SJCRH30 (cell line): Measurements from ENCODE around the gene PCDH12. TPM values are rescaled to one million over a fixed set of nuclear protein-coding genes. Genes with fewer than 3 reads are reported as not detected.

Experiments used
- DNase-seq, 2 experiments: peaks; one replicate each; pipeline ENCODE4 v3.0.0-alpha.2; 2015 to 2020
- H3K27ac ChIP-seq: fragments of 250-450 bp; sonication (Bioruptor Pico); 2 replicates; pipeline ENCODE4 v1.5.1; 2020; ENCODE audit warnings: mild to moderate bottlenecking, moderate library complexity
- H3K27me3 ChIP-seq: fragments of 250-450 bp; sonication (Bioruptor Pico); 2 replicates; pipeline ENCODE4 v1.5.1; 2020; ENCODE audit warnings: mild to moderate bottlenecking, moderate library complexity
- H3K36me3 ChIP-seq: fragments of 250-450 bp; sonication (Bioruptor Pico); 2 replicates; pipeline ENCODE4 v1.5.1; 2020; ENCODE audit warnings: mild to moderate bottlenecking, moderate library complexity
- H3K4me1 ChIP-seq: fragments of 250-450 bp; sonication (Bioruptor Pico); 2 replicates; pipeline ENCODE4 v1.5.1; 2020; ENCODE audit warnings: mild to moderate bottlenecking, moderate library complexity
- H3K4me3 ChIP-seq: fragments of 250-450 bp; sonication (Bioruptor Pico); 2 replicates; pipeline ENCODE4 v1.5.1; 2020; ENCODE audit warnings: mild to moderate bottlenecking, moderate library complexity
- H3K9me3 ChIP-seq: fragments of 250-450 bp; sonication (Bioruptor Pico); replicated peaks from 2 replicates; pipeline ENCODE4 v1.5.1; 2020; ENCODE audit warnings: mild to moderate bottlenecking, moderate library complexity
- total RNA-seq: library from RNA; depleted of rRNA; stranded (reverse); fragments of >200 nt; shearing (Covaris generic); gene quantifications from 2 replicates; pipeline ENCODE4 v1.2.3, GENCODE V29; 2014

The PCDH12 gene
- total RNA-seq, 1 experiment from 2014 or later, result 0.42 TPM

GRCh38 chr5:141957367-141957996 is 520 bp downstream of the PCDH12 start:
- Histone ChIP-seq H3K36me3 (no peaks in the 10 kb centered on the region), H3K27me3 (0 out of 2 replicates have a peak, but pooled peaks cover 4% of the 10 kb centered on the region), H3K27ac (no peak overlapping the region), H3K9me3 (no peaks in the 10 kb centered on the region), H3K4me3 (no peak overlapping the region), H3K4me1 (peaks cover 22% of the 10 kb centered on the region)
- DNase-seq, result peak in 1 of 2 experiments; percentile 43

- Histone ChIP-seq H3K36me3 (no peaks in the 10 kb centered on the region), H3K27me3 (0 out of 2 replicates have a peak, but pooled peaks cover 4% of the 10 kb centered on the region), H3K9me3 (no peaks in the 10 kb centered on the region), H3K27ac (no peak overlapping the region), H3K4me3 (no peak overlapping the region), H3K4me1 (peaks cover 31% of the 10 kb centered on the region)
- no peak for DNase-seq
These were observed 3.8 kb downstream of the PCDH12 start for GRCh38 chr5:141954194-141954593.

- H3K27me3 ChIP-seq, result no peaks in the 10 kb centered on the region
- H3K4me1 ChIP-seq, result peaks cover 30% of the 10 kb centered on the region
- H3K36me3 ChIP-seq, result no peaks in the 10 kb centered on the region
- H3K9me3 ChIP-seq, result no peaks in the 10 kb centered on the region
- peak; percentile 81 to 94 for DNase-seq
- no peak overlapping the region for H3K27ac ChIP-seq
- H3K4me3 ChIP-seq, result no peak overlapping the region
These were observed 6.0 kb downstream of the PCDH12 start for GRCh38 chr5:141952020-141952419.

- Histone ChIP-seq H3K27me3 (no peaks in the 10 kb centered on the region), H3K9me3 (no peaks in the 10 kb centered on the region), H3K4me3 (no peak overlapping the region), H3K27ac (no peak overlapping the region), H3K36me3 (no peaks in the 10 kb centered on the region), H3K4me1 (peaks cover 32% of the 10 kb centered on the region)
- peak; percentile 39 to 64 for DNase-seq
These were observed 6.6 kb downstream of the PCDH12 start for GRCh38 chr5:141951332-141951781.

GRCh38 chr5:141950207-141951005 is 7.6 kb downstream of the PCDH12 start:
- Histone ChIP-seq H3K9me3 (no peaks in the 10 kb centered on the region), H3K27ac (no peak overlapping the region), H3K27me3 (no peaks in the 10 kb centered on the region), H3K4me1 (peaks cover 32% of the 10 kb centered on the region), H3K4me3 (no peak overlapping the region), H3K36me3 (no peaks in the 10 kb centered on the region)
- no peak for DNase-seq

GRCh38 chr5:141949511-141949910 is 8.5 kb downstream of the PCDH12 start:
- Histone ChIP-seq H3K9me3 (no peaks in the 10 kb centered on the region), H3K4me3 (no peak overlapping the region), H3K4me1 (peaks cover 32% of the 10 kb centered on the region), H3K27me3 (no peaks in the 10 kb centered on the region), H3K27ac (no peak overlapping the region), H3K36me3 (no peaks in the 10 kb centered on the region)
- DNase-seq, result no peak

GRCh38 chr5:141948812-141949211 is 9.2 kb downstream of the PCDH12 start:
- no peaks in the 10 kb centered on the region for H3K36me3 ChIP-seq
- H3K27ac ChIP-seq, result no peak overlapping the region
- H3K27me3 ChIP-seq, result no peaks in the 10 kb centered on the region
- H3K9me3 ChIP-seq, result no peaks in the 10 kb centered on the region
- no peak for DNase-seq
- no peak overlapping the region for H3K4me3 ChIP-seq
- H3K4me1 ChIP-seq, result peaks cover 32% of the 10 kb centered on the region

- peaks cover 21% of the 10 kb centered on the region for H3K4me1 ChIP-seq
- no peak overlapping the region for H3K4me3 ChIP-seq
- H3K9me3 ChIP-seq, result no peaks in the 10 kb centered on the region
- no peaks in the 10 kb centered on the region for H3K36me3 ChIP-seq
- H3K27me3 ChIP-seq, result no peaks in the 10 kb centered on the region
- H3K27ac ChIP-seq, result no peak overlapping the region
- peak in 1 of 2 experiments; percentile 65 for DNase-seq
These were observed 10.7 kb downstream of the PCDH12 start for GRCh38 chr5:141947316-141947715.

GRCh38 chr5:141945511-141946051 is 12.4 kb downstream of the PCDH12 start:
- H3K27ac ChIP-seq, result no peak overlapping the region
- peaks cover 9% of the 10 kb centered on the region for H3K4me1 ChIP-seq
- H3K36me3 ChIP-seq, result no peaks in the 10 kb centered on the region
- H3K27me3 ChIP-seq, result no peaks in the 10 kb centered on the region
- no peaks in the 10 kb centered on the region for H3K9me3 ChIP-seq
- DNase-seq, result no peak
- no peak overlapping the region for H3K4me3 ChIP-seq

- H3K4me3 ChIP-seq, result no peak overlapping the region
- H3K4me1 ChIP-seq, result peaks cover 9% of the 10 kb centered on the region
- H3K27me3 ChIP-seq, result no peaks in the 10 kb centered on the region
- DNase-seq, result no peak
- H3K36me3 ChIP-seq, result no peaks in the 10 kb centered on the region
- H3K9me3 ChIP-seq, result no peaks in the 10 kb centered on the region
- H3K27ac ChIP-seq, result no peak overlapping the region
These were observed 13.9 kb downstream of the PCDH12 start for GRCh38 chr5:141944076-141944475.

- H3K27ac ChIP-seq, result no peak overlapping the region
- H3K36me3 ChIP-seq, result peaks cover 7% of the 10 kb centered on the region
- no peak overlapping the region for H3K4me3 ChIP-seq
- H3K4me1 ChIP-seq, result peaks cover 4% of the 10 kb centered on the region
- H3K27me3 ChIP-seq, result no peaks in the 10 kb centered on the region
- no peak for DNase-seq
- H3K9me3 ChIP-seq, result no peaks in the 10 kb centered on the region
These were observed 15.7 kb downstream of the PCDH12 start for GRCh38 chr5:141942185-141942857.

- no peak overlapping the region for H3K27ac ChIP-seq
- H3K36me3 ChIP-seq, result peaks cover 11% of the 10 kb centered on the region
- H3K4me3 ChIP-seq, result no peak overlapping the region
- no peaks in the 10 kb centered on the region for H3K9me3 ChIP-seq
- no peak for DNase-seq
- H3K4me1 ChIP-seq, result no peaks in the 10 kb centered on the region
- no peaks in the 10 kb centered on the region for H3K27me3 ChIP-seq
These were observed 16.2 kb downstream of the PCDH12 start for GRCh38 chr5:141941779-141942178.

GRCh38 chr5:141941307-141941706 is 16.7 kb downstream of the PCDH12 start:
- no peaks in the 10 kb centered on the region for H3K9me3 ChIP-seq
- H3K27me3 ChIP-seq, result no peaks in the 10 kb centered on the region
- H3K4me1 ChIP-seq, result no peaks in the 10 kb centered on the region
- H3K4me3 ChIP-seq, result no peak overlapping the region
- no peak for DNase-seq
- no peak overlapping the region for H3K27ac ChIP-seq
- peaks cover 12% of the 10 kb centered on the region for H3K36me3 ChIP-seq

- peaks cover 12% of the 10 kb centered on the region for H3K36me3 ChIP-seq
- DNase-seq, result no peak
These were observed 17.2 kb downstream of the PCDH12 start for GRCh38 chr5:141940695-141941271.

More at GRCh38 chr5:141940695-141941271, 17.2 kb downstream of the PCDH12 start:
- Histone ChIP-seq H3K4me3 (no peak overlapping the region), H3K9me3 (no peaks in the 10 kb centered on the region), H3K27ac (no peak overlapping the region), H3K27me3 (no peaks in the 10 kb centered on the region), H3K4me1 (no peaks in the 10 kb centered on the region)
